ELF-1 (cell line): ENCODE results near the gene CLSTN1.
"Not testable (repeated sequence)": the region's sequence is repeated elsewhere in the genome, so short reads cannot be mapped to it uniquely, and the experiment has no call there.

Source experiments
- DNase-seq: peaks from one replicate; pipeline ENCODE4 v3.0.0-alpha.2; 2016; ENCODE audit warnings: low read depth, low spot score

CLSTN1 gene

GRCh38 chr1:9764550-9764949, 59.2 kb downstream of the CLSTN1 start:
- no peak for DNase-seq

- DNase-seq: no peak
These were observed 59.9 kb downstream of the CLSTN1 start for GRCh38 chr1:9763914-9764313.

DNA sequence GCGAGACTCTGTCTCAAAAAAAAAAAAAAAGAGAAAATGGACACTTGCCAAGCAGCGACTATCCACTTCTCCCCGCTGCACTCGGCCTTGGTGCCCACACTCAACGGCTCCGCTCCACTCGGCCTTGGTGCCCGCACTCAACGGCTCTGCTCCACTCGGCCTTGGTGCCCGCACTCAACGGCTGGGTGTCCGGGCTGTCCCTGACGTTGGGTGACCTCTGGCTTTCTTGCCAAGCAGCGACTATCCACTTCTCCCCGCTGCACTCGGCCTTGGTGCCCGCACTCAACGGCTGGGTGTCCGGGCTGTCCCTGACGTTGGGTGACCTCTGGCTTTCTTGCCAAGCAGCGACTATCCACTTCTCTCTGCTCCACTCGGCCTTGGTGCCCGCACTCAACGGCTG, 61.3 kb downstream of the CLSTN1 start:
- not testable (repeated sequence) for DNase-seq

DNA sequence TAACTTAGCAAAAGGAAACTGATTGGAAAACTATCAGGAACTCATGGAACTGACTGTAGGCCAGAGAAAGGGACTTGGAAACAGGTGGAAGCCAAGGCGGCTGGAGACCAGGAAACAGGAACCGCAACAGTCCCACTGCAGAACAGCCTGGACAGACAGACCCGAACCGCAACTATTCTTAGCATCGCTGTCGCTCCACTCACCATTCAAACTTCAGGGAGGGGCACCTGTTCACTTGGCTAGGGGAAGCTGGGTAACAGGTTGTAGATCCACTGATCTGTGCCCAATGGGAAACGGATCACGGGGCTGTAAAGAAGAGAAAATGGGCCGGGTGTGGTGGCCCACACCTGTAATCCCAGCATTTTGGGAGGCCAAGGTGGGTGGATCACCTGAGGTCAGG, 61.9 kb downstream of the CLSTN1 start:
- DNase-seq: no peak

DNA sequence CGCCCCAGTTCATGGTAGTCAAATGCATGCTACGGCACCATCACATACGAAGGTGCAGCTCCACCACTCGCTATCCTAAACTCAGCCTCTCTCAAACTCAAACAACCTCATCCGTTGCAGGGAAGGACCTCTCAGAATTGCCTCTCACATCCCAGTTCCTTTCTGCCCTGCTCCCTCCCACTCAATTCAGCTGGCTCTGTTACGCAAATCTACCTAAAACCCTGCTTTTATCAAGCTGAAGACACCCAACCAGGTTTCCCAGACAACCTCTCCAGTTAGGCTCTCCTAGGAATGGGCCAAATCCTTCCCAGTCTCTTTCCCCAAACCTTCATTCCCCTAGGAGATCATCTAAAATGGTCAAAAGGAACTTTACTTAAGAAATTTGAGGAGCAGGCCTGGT, 62.9 kb downstream of the CLSTN1 start:
- DNase-seq: no peak

DNA sequence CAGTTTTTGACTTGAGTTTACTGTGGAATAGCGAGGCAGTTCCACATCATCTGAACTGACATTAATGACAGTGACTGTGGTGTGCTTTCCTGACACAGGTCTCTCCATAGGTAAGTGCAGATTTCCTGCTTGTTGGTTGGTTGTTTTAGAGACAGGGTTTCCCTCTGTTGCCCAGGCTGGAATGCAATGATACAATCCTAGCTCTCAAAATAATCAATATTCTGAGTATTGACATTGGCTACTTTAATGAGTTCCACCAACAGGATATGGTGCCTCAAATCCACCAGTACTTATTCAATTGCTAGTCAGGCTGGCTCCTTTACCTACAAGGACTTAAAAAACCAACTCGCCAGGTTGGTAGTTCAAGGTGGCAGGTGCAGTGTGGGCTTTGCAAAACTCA, 63.8 kb downstream of the CLSTN1 start:
- DNase-seq: no peak

DNA sequence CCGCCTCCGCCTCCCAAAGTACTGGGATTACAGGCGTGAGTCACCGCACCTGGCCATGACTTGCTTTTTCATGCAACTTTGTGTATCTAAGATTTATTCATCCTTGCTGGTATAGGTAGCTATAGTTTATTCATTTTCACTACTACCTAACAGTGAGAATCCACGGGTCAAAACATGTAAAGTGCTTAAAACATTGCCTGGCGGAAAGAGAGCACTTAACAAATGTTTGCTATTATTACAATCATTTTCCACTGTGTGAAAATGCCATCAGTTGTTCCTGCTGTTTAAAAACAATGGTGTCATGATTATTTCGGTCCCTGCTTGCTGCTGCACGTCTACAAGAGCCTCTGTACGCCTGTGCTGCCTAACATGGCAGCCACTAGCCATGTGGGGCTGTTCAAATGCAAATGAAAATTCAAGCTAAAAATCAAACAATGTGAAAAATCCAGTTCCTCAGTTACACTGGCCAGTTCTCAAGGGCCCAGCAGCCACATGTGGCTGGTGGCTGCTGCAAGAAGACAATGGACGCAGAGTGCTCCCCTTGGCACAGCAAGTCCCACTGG, 65.1 kb downstream of the CLSTN1 start:
- no peak for DNase-seq

DNA sequence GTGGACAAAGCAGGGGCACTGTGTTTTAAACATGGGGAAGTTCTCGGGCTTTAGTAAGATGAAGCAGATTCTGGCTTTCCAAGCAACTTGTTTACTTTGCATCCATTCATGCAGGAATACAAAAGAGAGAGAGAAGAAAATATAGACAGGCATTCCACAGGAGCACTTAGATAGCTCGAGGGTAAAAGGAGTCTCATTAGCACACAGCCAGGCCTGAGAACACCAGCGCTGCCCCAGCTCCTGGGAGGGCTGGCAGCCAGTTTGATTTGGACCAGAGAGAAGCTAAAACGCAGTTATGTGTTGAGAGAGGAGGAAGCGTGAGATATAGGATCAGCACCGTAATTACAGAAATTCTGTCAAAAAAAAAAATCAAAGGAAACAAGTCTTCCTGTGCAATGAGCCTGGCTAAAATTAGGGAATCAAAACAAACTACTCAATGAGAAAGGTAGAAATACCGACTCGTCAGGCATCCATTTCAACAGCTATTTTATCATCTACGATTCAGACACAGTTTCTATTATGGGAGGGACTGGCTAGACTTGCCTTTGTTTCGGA, 68.2 kb downstream of the CLSTN1 start:
- DNase-seq: peak; percentile 78

GRCh38 chr1:9753121-9753531, 70.6 kb downstream of the CLSTN1 start:
- DNase-seq: no peak

- no peak for DNase-seq
These were observed 71.8 kb downstream of the CLSTN1 start for GRCh38 chr1:9751971-9752370.

DNA sequence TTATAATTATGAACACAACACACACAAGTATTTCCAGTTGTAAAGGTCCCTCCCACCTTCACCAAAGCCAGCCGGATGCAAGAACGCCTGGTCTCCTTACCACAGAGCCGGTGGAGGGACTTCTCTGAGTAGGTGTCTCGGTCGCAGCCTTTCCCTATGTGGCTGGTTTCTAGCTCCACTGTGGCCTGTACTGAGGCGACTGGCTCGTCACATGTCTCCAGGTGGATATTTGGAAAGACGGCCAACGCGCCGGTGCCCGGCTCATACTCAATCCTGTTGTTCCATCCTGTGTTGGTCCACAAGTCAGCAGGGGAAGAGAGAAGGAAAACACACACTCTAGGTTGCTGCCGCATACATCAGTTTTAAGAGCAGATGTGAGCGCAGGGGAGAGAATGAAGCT, 74.4 kb downstream of the CLSTN1 start:
- DNase-seq: no peak

DNA sequence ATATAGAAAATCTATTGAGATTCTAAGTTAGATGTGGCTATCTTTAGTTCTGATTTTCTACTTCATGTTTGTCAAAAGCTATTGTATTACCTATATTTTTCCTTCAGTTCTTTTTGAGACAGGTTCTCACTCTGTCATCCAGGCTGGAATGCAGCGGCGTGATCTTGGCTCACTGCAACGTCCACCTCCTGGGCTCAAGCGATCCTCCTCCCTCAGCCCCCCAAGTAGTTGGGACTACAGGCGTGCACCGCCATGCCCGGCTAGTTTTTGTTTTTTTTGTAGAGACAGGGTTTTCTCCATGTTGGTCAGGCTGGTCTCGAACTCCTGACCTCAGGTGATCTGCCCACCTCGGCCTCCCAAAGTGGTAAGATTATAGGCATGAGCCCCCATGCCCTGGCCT, 75.4 kb downstream of the CLSTN1 start:
- DNase-seq: not testable (repeated sequence)

DNA sequence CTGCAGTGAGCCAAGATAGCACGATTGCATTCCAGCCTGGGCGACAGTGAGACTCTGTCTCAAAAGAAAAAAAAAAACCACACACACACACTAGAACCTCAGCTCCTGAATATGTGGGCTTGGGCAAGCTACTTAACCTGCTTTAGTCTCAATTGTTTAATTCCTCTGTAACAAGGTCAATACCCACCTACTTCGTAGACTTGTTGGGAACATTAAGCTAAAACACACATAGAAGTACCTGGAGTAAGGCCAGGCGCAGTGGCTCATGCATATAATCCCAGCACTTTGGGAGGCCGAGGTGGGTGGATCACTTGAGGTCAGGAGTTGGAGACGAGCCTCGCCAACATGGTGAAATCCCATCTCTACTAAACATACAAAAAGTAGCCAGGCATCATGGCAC, 77.1 kb downstream of the CLSTN1 start:
- no peak for DNase-seq

- DNase-seq: no peak
These were observed 77.6 kb downstream of the CLSTN1 start for GRCh38 chr1:9746211-9746610.

DNA sequence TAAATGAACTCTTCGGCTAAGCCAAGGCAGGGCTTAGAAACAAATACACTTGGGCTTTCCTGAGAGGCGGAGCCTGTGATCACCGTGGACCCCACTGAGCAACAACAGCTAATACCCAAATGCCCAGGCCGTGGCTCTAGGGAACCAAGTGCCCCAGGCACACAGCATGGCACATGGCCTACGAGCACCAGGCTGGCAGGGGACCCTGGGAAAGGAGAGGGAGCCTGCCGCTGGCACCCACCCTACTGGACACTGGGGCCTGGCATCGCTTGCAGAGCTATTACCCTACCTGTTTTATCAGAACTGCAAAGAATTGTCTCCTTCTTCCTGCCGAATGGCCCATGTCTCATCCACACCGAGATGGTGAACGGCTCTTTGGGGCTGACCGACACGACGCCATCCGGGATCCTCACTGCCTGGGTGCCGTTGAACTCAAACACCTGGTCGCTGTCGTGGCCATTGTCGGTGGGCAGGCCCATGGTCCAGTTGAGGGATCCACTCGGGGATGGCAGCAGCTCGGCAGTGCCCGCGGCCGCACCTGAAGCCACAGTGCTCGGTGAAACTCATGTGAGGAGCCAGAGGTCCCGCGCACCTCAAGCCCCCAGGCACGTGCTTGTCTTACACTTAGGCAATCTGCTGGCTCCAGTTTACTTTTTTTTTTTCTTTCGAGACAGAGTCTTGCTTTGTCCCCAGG, 79.5 kb downstream of the CLSTN1 start:
- DNase-seq: no peak

DNA sequence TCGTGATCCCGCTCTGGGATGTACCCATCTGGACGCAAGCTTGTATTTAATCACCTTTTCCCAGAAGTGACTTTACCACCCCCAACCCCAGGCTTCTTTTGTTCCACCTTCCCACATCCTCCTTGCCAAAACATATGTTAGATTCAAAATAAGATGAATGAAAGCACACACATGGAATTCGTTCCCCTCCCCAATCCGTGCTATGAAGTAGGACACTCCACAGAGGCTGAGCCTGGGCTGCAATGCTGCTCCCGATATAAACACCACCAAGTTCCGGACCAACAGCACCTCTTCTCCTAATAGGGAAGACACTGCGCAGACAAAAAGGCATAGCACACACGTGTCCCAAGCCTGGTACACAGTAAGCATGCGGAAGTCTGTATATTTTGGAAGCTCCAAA, 86.1 kb downstream of the CLSTN1 start:
- DNase-seq: no peak

GRCh38 chr1:9737057-9737456, 86.7 kb downstream of the CLSTN1 start:
- no peak for DNase-seq

DNA sequence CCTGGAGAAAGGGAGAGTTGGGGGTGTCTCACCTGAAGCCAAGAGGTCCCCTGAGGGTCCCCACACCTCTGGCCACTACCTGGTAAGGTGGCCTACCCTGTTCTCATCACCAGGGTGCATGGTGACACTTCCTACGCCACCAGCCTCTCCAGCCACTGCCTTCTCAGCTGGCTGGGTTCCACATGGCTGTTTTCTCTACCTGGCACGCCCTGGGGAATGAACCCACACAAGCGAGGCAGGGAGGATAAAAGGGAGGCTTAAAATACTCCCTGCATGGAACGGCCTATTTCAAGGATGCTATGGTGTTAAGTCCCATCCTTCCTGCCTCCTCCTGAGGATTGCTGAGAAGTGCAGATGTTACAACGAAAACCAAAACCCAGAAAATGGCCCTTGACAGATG, 87.5 kb downstream of the CLSTN1 start:
- DNase-seq: no peak

GRCh38 chr1:9735800-9736199, 88.0 kb downstream of the CLSTN1 start:
- no peak for DNase-seq

GRCh38 chr1:9733160-9733789, 90.5 kb downstream of the CLSTN1 start:
- no peak for DNase-seq

DNA sequence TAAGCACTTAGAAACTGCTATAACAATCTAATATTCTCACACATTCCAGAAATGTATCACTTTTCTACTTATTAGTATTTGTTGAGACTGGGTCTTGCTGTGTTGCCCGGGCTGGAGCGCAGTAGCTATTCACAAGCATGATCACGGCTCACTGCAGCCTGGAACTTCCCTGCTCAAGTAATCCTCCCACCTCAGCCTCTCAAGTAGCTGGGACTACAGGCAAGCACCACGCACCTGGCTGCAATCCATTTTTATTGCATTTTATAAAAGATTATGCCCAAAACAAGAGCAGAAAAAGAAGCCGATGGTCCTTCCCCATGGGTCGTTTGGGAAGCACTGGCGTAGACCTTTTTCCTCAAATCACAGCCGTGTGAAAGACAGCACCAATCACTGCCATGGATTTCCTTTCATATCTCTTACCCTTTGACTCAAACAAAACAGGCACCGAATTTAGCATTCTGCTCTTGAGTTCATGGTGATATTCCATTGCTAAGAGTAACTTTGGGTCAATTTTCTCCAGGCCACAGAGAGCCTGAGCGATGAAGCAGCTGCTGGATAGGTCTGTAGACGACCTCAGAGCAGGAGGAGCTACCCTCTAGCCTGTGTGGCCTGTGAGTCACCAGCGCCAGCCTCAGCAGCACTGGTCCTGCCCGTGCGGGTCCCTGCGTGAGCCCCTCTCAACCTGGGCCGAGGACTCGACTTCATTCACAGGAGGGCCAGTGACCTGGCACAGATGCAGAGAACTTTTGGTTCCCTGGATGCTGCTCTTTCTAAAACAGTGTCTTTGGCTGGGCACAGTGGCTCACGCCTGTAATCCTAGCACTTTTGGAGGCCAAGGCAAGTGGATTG, 91.4 kb downstream of the CLSTN1 start:
- DNase-seq: no peak

DNA sequence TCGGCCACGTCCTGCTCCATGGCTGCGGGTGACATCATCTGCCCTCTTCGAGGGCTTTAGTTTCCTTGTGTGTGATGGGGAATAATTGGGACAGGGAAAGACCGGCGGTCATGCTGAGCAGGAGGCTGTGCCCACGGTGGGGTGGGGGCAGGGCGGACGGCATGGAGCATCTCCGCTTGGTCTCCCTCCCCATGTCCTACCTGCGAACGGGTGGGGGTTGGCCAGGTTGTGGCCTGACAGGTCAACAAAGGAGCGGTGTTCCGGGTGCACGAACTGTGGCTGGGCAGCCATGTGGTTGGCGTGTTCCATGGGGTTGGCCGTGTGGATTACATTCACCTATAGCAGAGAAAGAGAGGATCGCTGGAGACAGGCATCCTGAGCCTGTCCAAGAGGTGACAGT, 92.2 kb downstream of the CLSTN1 start:
- DNase-seq: no peak
